Large intestine (tissue), 3 donors: Measurements from ENCODE around the gene IPO8. TPM values are rescaled to one million over a fixed set of nuclear protein-coding genes. Genes with fewer than 3 reads are reported as not detected.

Experiments used
- DNase-seq, 2 donors: peaks; one replicate each; pipeline versions ENCODE4 v3.0.0 to v3.0.0-alpha.2; 2013
- H3K27ac ChIP-seq: one replicate; pipeline ENCODE4 v1.5.1; 2013; ENCODE audit warnings: low read length
- H3K27me3 ChIP-seq: 2 replicates; pipeline ENCODE4 v1.6.1; 2013; ENCODE audit warnings: low read length; ENCODE audit not compliant: control insufficient read depth, insufficient read depth
- H3K36me3 ChIP-seq: 2 replicates; pipeline ENCODE4 v1.6.1; 2013; ENCODE audit warnings: low read length; ENCODE audit not compliant: control insufficient read depth, insufficient read depth
- H3K4me1 ChIP-seq: one replicate; pipeline ENCODE4 v1.6.1; 2013; ENCODE audit warnings: low read length; ENCODE audit not compliant: control insufficient read depth, insufficient read depth
- H3K4me3 ChIP-seq: one replicate; pipeline ENCODE4 v1.5.1; 2013; ENCODE audit warnings: low read length
- H3K9me3 ChIP-seq: one replicate; pipeline ENCODE4 v1.6.1; 2013; ENCODE audit warnings: mild to moderate bottlenecking, low read depth, low read length, moderate library complexity; ENCODE audit not compliant: control insufficient read depth
- WGBS: methylation state at CpG from one replicate; pipeline ENCODE4 v1.1.5; 2013; ENCODE audit warnings: low lambda C conversion rate; ENCODE audit not compliant: insufficient coverage; 5-methylcytosine and 5-hydroxymethylcytosine counted together
- polyA plus RNA-seq: library from polyadenylated mRNA; unstranded; fragments of 120-200 nt; gene quantifications from one replicate; pipeline ENCODE4 v1.2.1, GENCODE V29; 2013

The IPO8 gene
- polyA plus RNA-seq, 1 donor: 37.3 TPM

- no peaks in the 10 kb centered on the region for H3K36me3 ChIP-seq
- no peaks in the 10 kb centered on the region for H3K9me3 ChIP-seq
- H3K27ac ChIP-seq: no peak overlapping the region
- no peaks in the 10 kb centered on the region for H3K27me3 ChIP-seq
- H3K4me3 ChIP-seq: no peak overlapping the region
- H3K4me1 ChIP-seq: peaks cover 5% of the 10 kb centered on the region
- WGBS: 88% methylated on average over 5 of the region's 5 CpGs
- DNase-seq: no peak
These were observed 3.2 kb downstream of the IPO8 start for GRCh38 chr12:30692470-30692869.

DNA sequence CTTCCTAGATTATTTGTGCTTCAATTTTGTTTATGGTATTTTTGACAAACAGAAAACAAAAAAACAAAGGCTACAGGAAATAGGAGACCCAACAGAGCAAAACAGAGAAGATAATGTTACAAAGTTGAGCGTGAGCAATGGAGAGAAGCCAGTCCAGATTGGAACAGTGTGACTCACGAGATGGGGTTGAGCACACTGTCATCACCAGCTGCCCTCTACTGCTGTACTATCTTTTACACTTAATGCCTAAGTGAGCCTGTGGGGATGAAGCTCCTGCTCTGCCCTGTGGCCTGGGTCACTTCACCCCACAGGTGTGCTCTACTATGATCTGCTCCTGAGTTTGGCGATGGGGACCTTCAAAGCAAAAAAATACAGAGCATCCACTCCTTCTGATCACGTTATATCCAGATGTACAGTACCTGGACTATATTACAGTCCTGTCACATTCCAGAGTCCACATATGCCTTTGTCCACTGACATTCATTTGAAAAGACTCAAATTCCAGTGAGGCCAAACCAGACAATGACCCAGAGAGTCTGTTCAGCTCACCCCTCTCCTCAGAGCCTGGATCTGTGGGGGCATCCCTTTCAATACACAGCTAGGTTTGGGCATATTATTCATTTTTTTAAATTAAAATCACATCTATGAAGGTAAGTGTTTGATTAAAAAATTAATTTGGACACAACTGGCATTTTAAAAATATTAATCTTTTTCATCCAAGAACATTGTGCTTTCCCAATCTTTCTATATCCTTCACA lies 4.4 kb downstream of the IPO8 start:
- no CpG with 5 or more reads among the region's 4 CpGs for WGBS
- Histone ChIP-seq H3K9me3 (no peaks in the 10 kb centered on the region), H3K36me3 (peaks cover 2% of the 10 kb centered on the region), H3K4me3 (no peak overlapping the region), H3K4me1 (peaks cover 5% of the 10 kb centered on the region), H3K27me3 (no peaks in the 10 kb centered on the region), H3K27ac (no peak overlapping the region)
- DNase-seq: peak in 1 of 2 donors; percentile 4

- WGBS: no CpG with 5 or more reads among the region's 2 CpGs
- H3K27ac ChIP-seq: no peak overlapping the region
These were observed 8.2 kb downstream of the IPO8 start for GRCh38 chr12:30687265-30687986.

DNA sequence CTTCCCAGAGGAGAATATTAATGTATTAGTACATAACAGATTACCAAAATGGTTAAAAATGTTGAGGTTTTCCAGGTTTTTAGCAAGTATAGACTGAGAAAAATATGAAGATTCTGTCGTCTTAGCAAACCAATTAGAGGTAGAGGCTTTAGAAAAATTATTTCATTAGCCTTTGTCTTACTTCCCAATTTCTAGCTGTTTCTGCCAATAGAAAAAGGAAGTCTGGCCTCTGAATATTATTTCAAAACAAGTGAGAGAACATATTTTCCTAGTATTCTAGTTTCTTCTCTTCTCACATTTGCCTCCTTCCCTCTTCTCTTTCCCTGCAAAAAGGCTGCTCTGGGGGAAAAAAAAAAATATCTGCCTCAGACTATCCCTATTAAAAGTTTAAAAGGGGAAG lies 16.4 kb downstream of the IPO8 start:
- WGBS: 100% methylated on average over 1 of the region's 1 CpG
- no peaks in the 10 kb centered on the region for H3K4me1 ChIP-seq
- no peak overlapping the region for H3K27ac ChIP-seq
- no peak for DNase-seq
- H3K9me3 ChIP-seq: no peaks in the 10 kb centered on the region
- no peak overlapping the region for H3K4me3 ChIP-seq
- no peaks in the 10 kb centered on the region for H3K27me3 ChIP-seq
- peaks cover 40% of the 10 kb centered on the region for H3K36me3 ChIP-seq

More at GRCh38 chr12:30687265-30687986, 8.2 kb downstream of the IPO8 start:
- H3K4me3 ChIP-seq: no peak overlapping the region
- H3K9me3 ChIP-seq: no peaks in the 10 kb centered on the region
- H3K36me3 ChIP-seq: peaks cover 8% of the 10 kb centered on the region
- DNase-seq: no peak
- no peaks in the 10 kb centered on the region for H3K27me3 ChIP-seq
- no peaks in the 10 kb centered on the region for H3K4me1 ChIP-seq

- Histone ChIP-seq H3K27ac (no peak overlapping the region), H3K27me3 (no peaks in the 10 kb centered on the region), H3K4me3 (no peak overlapping the region), H3K4me1 (no peaks in the 10 kb centered on the region), H3K9me3 (no peaks in the 10 kb centered on the region), H3K36me3 (peaks cover 44% of the 10 kb centered on the region)
- no CpG with 5 or more reads among the region's 1 CpG for WGBS
- no peak for DNase-seq
These were observed 17.4 kb downstream of the IPO8 start for GRCh38 chr12:30678221-30678620.

GRCh38 chr12:30661210-30661609 lies 34.5 kb downstream of the IPO8 start:
- Histone ChIP-seq H3K27ac (no peak overlapping the region), H3K4me1 (peaks cover 3% of the 10 kb centered on the region), H3K9me3 (no peaks in the 10 kb centered on the region), H3K27me3 (no peaks in the 10 kb centered on the region), H3K4me3 (no peak overlapping the region), H3K36me3 (peaks cover 19% of the 10 kb centered on the region)
- WGBS: 27% methylated on average over 1 of the region's 4 CpGs
- no peak for DNase-seq

- H3K9me3 ChIP-seq: no peaks in the 10 kb centered on the region
- WGBS: no CpG with 5 or more reads among the region's 1 CpG
- H3K27ac ChIP-seq: no peak overlapping the region
- no peak overlapping the region for H3K4me3 ChIP-seq
- no peak for DNase-seq
- no peaks in the 10 kb centered on the region for H3K4me1 ChIP-seq
- H3K27me3 ChIP-seq: no peaks in the 10 kb centered on the region
- peaks cover 19% of the 10 kb centered on the region for H3K36me3 ChIP-seq
These were observed 43.5 kb downstream of the IPO8 start for GRCh38 chr12:30652034-30652696.

DNA sequence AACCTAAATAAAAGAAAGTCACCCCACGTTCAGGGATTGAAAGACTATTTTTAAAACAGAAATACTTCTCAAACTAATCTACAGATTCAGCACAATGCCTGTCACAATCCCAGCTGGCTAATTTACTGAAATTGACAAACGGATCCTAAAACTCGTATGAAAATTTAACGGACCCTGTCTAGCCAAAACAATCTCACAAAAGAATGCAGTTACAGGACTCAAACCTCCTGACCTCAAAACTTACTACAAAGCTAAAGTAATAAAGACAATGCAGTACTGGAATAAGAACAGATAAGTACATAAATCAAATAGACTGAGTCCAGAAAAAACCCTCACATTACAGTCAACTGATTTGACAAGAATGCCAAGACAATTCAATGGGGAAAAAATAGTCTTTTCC lies 48.8 kb downstream of the IPO8 start:
- Histone ChIP-seq H3K36me3 (peaks cover 19% of the 10 kb centered on the region), H3K9me3 (no peaks in the 10 kb centered on the region)
- DNase-seq: no peak

GRCh38 chr12:30643366-30643765 lies 52.3 kb downstream of the IPO8 start:
- no peak for DNase-seq
- Histone ChIP-seq H3K4me1 (no peaks in the 10 kb centered on the region), H3K27me3 (no peaks in the 10 kb centered on the region), H3K36me3 (peaks cover 16% of the 10 kb centered on the region), H3K9me3 (no peaks in the 10 kb centered on the region), H3K27ac (no peak overlapping the region), H3K4me3 (no peak overlapping the region)
- no CpG with 5 or more reads among the region's 4 CpGs for WGBS

More for the DNA sequence above, 48.8 kb downstream of the IPO8 start:
- Histone ChIP-seq H3K27ac (no peak overlapping the region), H3K4me3 (no peak overlapping the region), H3K4me1 (no peaks in the 10 kb centered on the region), H3K27me3 (no peaks in the 10 kb centered on the region)
- WGBS: 94% methylated on average over 2 of the region's 4 CpGs

DNA sequence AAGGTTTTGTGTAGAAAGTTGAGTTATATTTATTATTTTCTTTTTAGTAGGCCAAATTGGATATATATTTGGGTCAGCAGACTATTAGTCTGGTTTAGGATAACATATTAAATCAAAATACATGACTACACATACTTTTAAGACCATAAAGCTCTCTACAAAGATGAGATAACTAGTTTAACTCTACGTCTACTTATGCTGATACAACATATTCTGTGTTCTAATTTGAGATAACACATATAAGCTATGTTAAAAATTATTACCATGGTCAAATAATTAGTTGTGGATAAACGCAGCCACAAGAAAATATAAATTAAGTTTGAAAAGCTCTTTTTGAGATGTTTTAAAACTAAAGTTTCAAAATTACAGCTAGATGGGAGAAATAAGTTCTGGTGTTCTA lies 55.3 kb downstream of the IPO8 start:
- H3K27me3 ChIP-seq: no peaks in the 10 kb centered on the region
- peaks cover 19% of the 10 kb centered on the region for H3K36me3 ChIP-seq
- no peaks in the 10 kb centered on the region for H3K4me1 ChIP-seq
- H3K4me3 ChIP-seq: no peak overlapping the region
- no peak overlapping the region for H3K27ac ChIP-seq
- H3K9me3 ChIP-seq: no peaks in the 10 kb centered on the region
- no peak for DNase-seq
- WGBS: 92% methylated on average over 2 of the region's 2 CpGs
